Upper lobe of right lung (tissue), 1 donor: ENCODE data around the gene PLA2G4B. TPM values are rescaled to one million over a fixed set of nuclear protein-coding genes. Genes with fewer than 3 reads are reported as not detected.

Experiments
- ATAC-seq: fragments of 200-7000 bp; cut with Tn5 transposase; one replicate; pipeline ENCODE4 v1.9.1; 2020; ENCODE audit warnings: mild to moderate bottlenecking, moderate library complexity
- DNase-seq: peaks from one replicate; pipeline ENCODE4 v3.0.0-alpha.2; 2020
- H3K27ac ChIP-seq: fragments of 200-600 bp; one replicate; pipeline ENCODE4 v1.8.0; 2022
- H3K27me3 ChIP-seq: fragments of 200-600 bp; one replicate; pipeline ENCODE4 v1.8.0; 2022; ENCODE audit warnings: mild to moderate bottlenecking
- H3K36me3 ChIP-seq: fragments of 200-600 bp; one replicate; pipeline ENCODE4 v1.8.0; 2022
- H3K4me1 ChIP-seq: fragments of 200-600 bp; one replicate; pipeline ENCODE4 v1.8.0; 2022
- H3K4me3 ChIP-seq: fragments of 200-600 bp; one replicate; pipeline ENCODE4 v1.8.0; 2022; ENCODE audit warnings: mild to moderate bottlenecking
- H3K9me3 ChIP-seq: fragments of 200-600 bp; one replicate; pipeline ENCODE4 v1.8.0; 2022
- CTCF ChIP-seq: fragments of 200-600 bp; IDR thresholded peaks from one replicate; pipeline ENCODE4 v1.8.0; 2022; ENCODE audit warnings: antibody characterized with exemption
- intact Hi-C: fragments of 100-400 bp; cut with DNase I; formaldehyde crosslinking; loops from one replicate; pipeline ENCODE4 v1.11.0; 2022
- total RNA-seq: library from RNA; stranded (reverse); fragmentation: NEBNext Ultra II Directional; extraction: Animal tissue kit (Norgen Biotek cat#: 25700); gene quantifications from one replicate; pipeline ENCODE4 v1.2.1, GENCODE V29; 2021
- donor health status: DM: no; HTN: yes; CAD: no; lungs with severe emphysema.

Gene PLA2G4B
- total RNA-seq, 1 donor from 2014 or later, result 14.4 TPM

GRCh38 chr15:41821831-41822230 lies 16.8 kb upstream of the PLA2G4B start:
- DNase-seq (no peak), ATAC-seq (no peak)
- Histone ChIP-seq H3K27ac (no peak overlapping the region), H3K36me3 (peaks cover 47% of the 10 kb centered on the region), H3K4me3 (no peak overlapping the region), H3K27me3 (no peaks in the 10 kb centered on the region), H3K4me1 (no peaks in the 10 kb centered on the region), H3K9me3 (no peaks in the 10 kb centered on the region)
- TF ChIP-seq CTCF, result no peak
- intact Hi-C loops, result no loop called here

GRCh38 chr15:41822471-41822870 lies 16.2 kb upstream of the PLA2G4B start:
- TF ChIP-seq CTCF, result no peak
- peaks cover 2% of the 10 kb centered on the region for H3K4me1 ChIP-seq
- H3K27ac ChIP-seq, result no peak overlapping the region
- DNase-seq, result peak; percentile 58
- intact Hi-C loops, result no loop called here
- no peak overlapping the region for H3K4me3 ChIP-seq
- no peaks in the 10 kb centered on the region for H3K27me3 ChIP-seq
- ATAC-seq, result no peak
- H3K36me3 ChIP-seq, result peaks cover 41% of the 10 kb centered on the region
- H3K9me3 ChIP-seq, result no peaks in the 10 kb centered on the region

- H3K4me3 ChIP-seq, result no peak overlapping the region
- no peaks in the 10 kb centered on the region for H3K27me3 ChIP-seq
- peaks cover 36% of the 10 kb centered on the region for H3K36me3 ChIP-seq
- ATAC-seq (no peak), DNase-seq (no peak)
- H3K4me1 ChIP-seq, result peaks cover 3% of the 10 kb centered on the region
- TF ChIP-seq CTCF, result no peak
- intact Hi-C loops, result no loop called here
- H3K9me3 ChIP-seq, result no peaks in the 10 kb centered on the region
- H3K27ac ChIP-seq, result no peak overlapping the region
Measured at GRCh38 chr15:41822957-41823356, 15.7 kb upstream of the PLA2G4B start.

GRCh38 chr15:41823502-41823901 lies 15.1 kb upstream of the PLA2G4B start:
- no peaks in the 10 kb centered on the region for H3K27me3 ChIP-seq
- no peak for TF ChIP-seq CTCF
- ATAC-seq, result no peak

GRCh38 chr15:41824062-41824745 lies 14.4 kb upstream of the PLA2G4B start:
- peaks cover 11% of the 10 kb centered on the region for H3K4me1 ChIP-seq
- DNase-seq, result no peak
- TF ChIP-seq CTCF, result no peak
- intact Hi-C loops, result no loop called here
- peaks cover 29% of the 10 kb centered on the region for H3K36me3 ChIP-seq
- no peak overlapping the region for H3K4me3 ChIP-seq
- H3K27me3 ChIP-seq, result no peaks in the 10 kb centered on the region
- no peaks in the 10 kb centered on the region for H3K9me3 ChIP-seq
- no peak for ATAC-seq
- no peak overlapping the region for H3K27ac ChIP-seq

More at GRCh38 chr15:41823502-41823901, 15.1 kb upstream of the PLA2G4B start:
- H3K27ac ChIP-seq, result no peak overlapping the region
- no peak for DNase-seq
- no peaks in the 10 kb centered on the region for H3K9me3 ChIP-seq
- no peak overlapping the region for H3K4me3 ChIP-seq
- peaks cover 4% of the 10 kb centered on the region for H3K4me1 ChIP-seq
- peaks cover 31% of the 10 kb centered on the region for H3K36me3 ChIP-seq
- intact Hi-C loops, result no loop called here

GRCh38 chr15:41825145-41825544 lies 13.5 kb upstream of the PLA2G4B start:
- H3K9me3 ChIP-seq, result no peaks in the 10 kb centered on the region
- peaks cover 17% of the 10 kb centered on the region for H3K4me1 ChIP-seq
- peaks cover 29% of the 10 kb centered on the region for H3K36me3 ChIP-seq
- intact Hi-C loops, result no loop called here
- ATAC-seq, result no peak
- no peak overlapping the region for H3K4me3 ChIP-seq
- TF ChIP-seq CTCF, result no peak
- no peak overlapping the region for H3K27ac ChIP-seq
- no peak for DNase-seq
- no peaks in the 10 kb centered on the region for H3K27me3 ChIP-seq
